DND-41 (cell line): ENCODE results near the gene MANSC1.
"Not testable (repeated sequence)": the region's sequence is repeated elsewhere in the genome, so short reads cannot be mapped to it uniquely, and the experiment has no call there.

Source experiments
- ATAC-seq: fragments of 200-7000 bp; cut with Tn5 transposase; 3 replicates; pipeline ENCODE4 v1.9.1; 2021; ENCODE audit warnings: low read depth; ENCODE audit not compliant: insufficient read depth
- DNase-seq: peaks from one replicate; pipeline ENCODE4 v3.0.0-alpha.2; 2020
- H2AFZ ChIP-seq: 2 replicates; pipeline ENCODE4 v1.6.0; 2012; ENCODE audit warnings: low read depth, low read length
- H3K27ac ChIP-seq: 2 replicates; pipeline ENCODE4 v1.5.1; 2012; ENCODE audit warnings: low read length, inconsistent platforms
- H3K27me3 ChIP-seq: fragments of 200-600 bp; sonication (generic); 2 replicates; pipeline ENCODE4 v1.6.0; 2012; ENCODE audit warnings: low read length, mild to moderate bottlenecking, inconsistent platforms; ENCODE audit not compliant: insufficient read depth, poor library complexity
- H3K36me3 ChIP-seq: 2 replicates; pipeline ENCODE4 v1.5.1; 2012; ENCODE audit warnings: low read length, inconsistent platforms; ENCODE audit not compliant: insufficient read depth
- H3K4me1 ChIP-seq: 2 replicates; pipeline ENCODE4 v1.5.1; 2012; ENCODE audit warnings: mild to moderate bottlenecking, low read length; ENCODE audit not compliant: insufficient read depth
- H3K4me2 ChIP-seq: 2 replicates; pipeline ENCODE4 v1.6.0; 2012; ENCODE audit warnings: mild to moderate bottlenecking, moderate library complexity, low read length, inconsistent platforms; ENCODE audit not compliant: insufficient read depth
- H3K4me3 ChIP-seq, 2 experiments: fragments of 200-600 bp in 1 of 2; shearing (Covaris generic) in 1 of 2; 2 replicates each; pipeline ENCODE4 v1.5.1; 2012 to 2016; ENCODE audit warnings: inconsistent platforms in 2 of 2, low read length in 2 of 2, mild to moderate bottlenecking in 2 of 2, low read depth in 1 of 2, moderate library complexity in 1 of 2
- H3K79me2 ChIP-seq: 2 replicates; pipeline ENCODE4 v1.6.0; 2012; ENCODE audit warnings: low read length, inconsistent platforms; ENCODE audit not compliant: insufficient read depth
- H3K9ac ChIP-seq: 2 replicates; pipeline ENCODE4 v1.6.0; 2012; ENCODE audit warnings: low read depth, mild to moderate bottlenecking, inconsistent platforms, low read length, moderate library complexity
- H3K9me3 ChIP-seq: 2 replicates; pipeline ENCODE4 v1.5.1; 2012; ENCODE audit warnings: low read length, moderate library complexity, mild to moderate bottlenecking, inconsistent platforms; ENCODE audit not compliant: insufficient read depth, severe bottlenecking
- H4K20me1 ChIP-seq: 2 replicates; pipeline ENCODE4 v1.6.0; 2012; ENCODE audit warnings: low read length; ENCODE audit not compliant: insufficient read depth
- CTCF ChIP-seq: IDR thresholded peaks from 2 replicates; pipeline ENCODE4 v1.5.1; 2012; ENCODE audit warnings: borderline replicate concordance, low read length, moderate library complexity, mild to moderate bottlenecking; ENCODE audit not compliant: poor library complexity, severe bottlenecking; ENCODE audit errors: extremely low read depth
- EZH2 ChIP-seq: IDR thresholded peaks from 3 replicates; pipeline ENCODE4 v1.6.1; 2012; ENCODE audit warnings: borderline replicate concordance, low read depth, mild to moderate bottlenecking, moderate library complexity, low read length, inconsistent platforms; ENCODE audit not compliant: severe bottlenecking

The MANSC1 gene

GRCh38 chr12:12319451-12320183 lies 30.4 kb downstream of the MANSC1 start:
- H3K36me3 ChIP-seq, result no peaks in the 10 kb centered on the region
- peaks cover 2% of the 10 kb centered on the region for H3K27me3 ChIP-seq
- no peak overlapping the region for H2AFZ ChIP-seq
- no peaks in the 10 kb centered on the region for H4K20me1 ChIP-seq
- no peak overlapping the region for H3K27ac ChIP-seq
- TF ChIP-seq CTCF (no peak), EZH2 (no peak)
- H3K4me3 ChIP-seq, result no peak overlapping the region
- no peak overlapping the region for H3K9ac ChIP-seq
- DNase-seq (no peak), ATAC-seq (no peak)
- no peaks in the 10 kb centered on the region for H3K79me2 ChIP-seq
- H3K4me1 ChIP-seq, result no peaks in the 10 kb centered on the region
- H3K4me2 ChIP-seq, result no peak overlapping the region
- no peaks in the 10 kb centered on the region for H3K9me3 ChIP-seq

GRCh38 chr12:12315838-12316237 lies 34.2 kb downstream of the MANSC1 start:
- H3K4me2 ChIP-seq, result no peak overlapping the region
- TF ChIP-seq CTCF, result no peak
- no peak for TF ChIP-seq EZH2
- H3K9ac ChIP-seq, result no peak overlapping the region
- DNase-seq (no peak), ATAC-seq (no peak)
- no peak overlapping the region for H2AFZ ChIP-seq
- H3K36me3 ChIP-seq, result no peaks in the 10 kb centered on the region
- H3K79me2 ChIP-seq, result no peaks in the 10 kb centered on the region
- H3K27me3 ChIP-seq, result peaks cover 2% of the 10 kb centered on the region
- no peak overlapping the region for H3K4me3 ChIP-seq
- no peaks in the 10 kb centered on the region for H3K4me1 ChIP-seq
- H4K20me1 ChIP-seq, result no peaks in the 10 kb centered on the region
- H3K9me3 ChIP-seq, result no peaks in the 10 kb centered on the region
- H3K27ac ChIP-seq, result no peak overlapping the region

GRCh38 chr12:12310695-12311094 lies 39.3 kb downstream of the MANSC1 start:
- not testable (repeated sequence) for H3K27me3 ChIP-seq, ATAC-seq, H3K4me2 ChIP-seq, H3K36me3 ChIP-seq, H3K9ac ChIP-seq, DNase-seq, H3K9me3 ChIP-seq, H3K4me1 ChIP-seq, H3K4me3 ChIP-seq, H3K79me2 ChIP-seq, H4K20me1 ChIP-seq, H3K27ac ChIP-seq, H2AFZ ChIP-seq

- Histone ChIP-seq H3K27me3 (no peaks in the 10 kb centered on the region), H4K20me1 (no peaks in the 10 kb centered on the region), H3K4me1 (no peaks in the 10 kb centered on the region), H2AFZ (no peak overlapping the region), H3K27ac (no peak overlapping the region), H3K9ac (no peak overlapping the region), H3K79me2 (no peaks in the 10 kb centered on the region), H3K4me2 (no peak overlapping the region), H3K9me3 (no peaks in the 10 kb centered on the region), H3K36me3 (no peaks in the 10 kb centered on the region), H3K4me3 (no peak overlapping the region)
- no peak for TF ChIP-seq CTCF
- TF ChIP-seq EZH2, result no peak
- no peak for ATAC-seq
- no peak for DNase-seq
These were observed 44.3 kb downstream of the MANSC1 start for GRCh38 chr12:12305568-12306300.
